Adrenal gland (tissue), 5 donors: ENCODE data around the gene NPTXR.

Source experiments
- POLR2A ChIP-seq, 2 donors: fragments of 450-650 bp; IDR thresholded peaks; one replicate each; pipeline ENCODE4 v1.6.1; 2017; ENCODE audit warnings: antibody characterized with exemption in 2 of 2, mild to moderate bottlenecking in 2 of 2, moderate library complexity in 1 of 2
- TF ChIP-seq, protein P1 (sequence below), 6 experiments: fragments of 450-650 bp in 4 of 6; fragments of 200-600 bp in 2 of 6; sonication (generic) in 1 of 6; IDR thresholded peaks; 1 replicate in 5 of 6; 2 replicates in 1 of 6; pipeline versions ENCODE4 v1.5.1 to v1.8.0; 2016 to 2021; ENCODE audit warnings: antibody characterized with exemption in 6 of 6, mild to moderate bottlenecking in 2 of 6, moderate library complexity in 1 of 6
- donor health status: DM: no; HTN: no; CAD: no.

DNA sequence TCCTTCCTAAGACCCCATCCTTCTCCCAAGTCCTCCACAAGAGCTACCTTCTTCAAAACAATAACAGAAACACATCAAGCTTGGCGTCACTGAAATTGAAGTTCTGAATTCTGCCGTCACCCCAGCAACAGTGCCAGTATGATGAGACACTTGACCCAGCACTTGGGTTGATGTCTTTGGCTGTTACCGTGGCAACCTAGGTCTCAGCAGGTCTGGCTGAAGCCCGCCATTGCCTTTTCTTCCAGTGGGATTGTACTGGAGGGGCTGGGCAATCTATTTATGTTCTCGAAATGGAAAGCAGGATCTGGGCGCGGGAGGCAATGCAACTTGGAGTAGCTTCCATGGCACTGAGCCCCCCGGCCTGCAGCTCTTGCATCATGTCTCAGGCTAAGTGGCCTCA is 23.8 kb downstream of the NPTXR start:
- TF ChIP-seq, protein P1, sequence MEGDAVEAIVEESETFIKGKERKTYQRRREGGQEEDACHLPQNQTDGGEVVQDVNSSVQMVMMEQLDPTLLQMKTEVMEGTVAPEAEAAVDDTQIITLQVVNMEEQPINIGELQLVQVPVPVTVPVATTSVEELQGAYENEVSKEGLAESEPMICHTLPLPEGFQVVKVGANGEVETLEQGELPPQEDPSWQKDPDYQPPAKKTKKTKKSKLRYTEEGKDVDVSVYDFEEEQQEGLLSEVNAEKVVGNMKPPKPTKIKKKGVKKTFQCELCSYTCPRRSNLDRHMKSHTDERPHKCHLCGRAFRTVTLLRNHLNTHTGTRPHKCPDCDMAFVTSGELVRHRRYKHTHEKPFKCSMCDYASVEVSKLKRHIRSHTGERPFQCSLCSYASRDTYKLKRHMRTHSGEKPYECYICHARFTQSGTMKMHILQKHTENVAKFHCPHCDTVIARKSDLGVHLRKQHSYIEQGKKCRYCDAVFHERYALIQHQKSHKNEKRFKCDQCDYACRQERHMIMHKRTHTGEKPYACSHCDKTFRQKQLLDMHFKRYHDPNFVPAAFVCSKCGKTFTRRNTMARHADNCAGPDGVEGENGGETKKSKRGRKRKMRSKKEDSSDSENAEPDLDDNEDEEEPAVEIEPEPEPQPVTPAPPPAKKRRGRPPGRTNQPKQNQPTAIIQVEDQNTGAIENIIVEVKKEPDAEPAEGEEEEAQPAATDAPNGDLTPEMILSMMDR (IDR thresholded peaks at IDR 0.05) = no peak
- TF ChIP-seq POLR2A (IDR thresholded peaks at IDR 0.05) = no peak
